Nucleus accumbens (tissue), 56 donors: Measurements from ENCODE around the gene RPS6KA1.

Experiments used
- DNase-seq, 56 donors: peaks; one replicate each; lab custom pipeline; 2025; lab: John Stamatoyannopoulos, UW

RPS6KA1 gene

GRCh38 chr1:26530895-26531598 is 1.5 kb downstream of the RPS6KA1 start:
- no peak for DNase-seq

DNA sequence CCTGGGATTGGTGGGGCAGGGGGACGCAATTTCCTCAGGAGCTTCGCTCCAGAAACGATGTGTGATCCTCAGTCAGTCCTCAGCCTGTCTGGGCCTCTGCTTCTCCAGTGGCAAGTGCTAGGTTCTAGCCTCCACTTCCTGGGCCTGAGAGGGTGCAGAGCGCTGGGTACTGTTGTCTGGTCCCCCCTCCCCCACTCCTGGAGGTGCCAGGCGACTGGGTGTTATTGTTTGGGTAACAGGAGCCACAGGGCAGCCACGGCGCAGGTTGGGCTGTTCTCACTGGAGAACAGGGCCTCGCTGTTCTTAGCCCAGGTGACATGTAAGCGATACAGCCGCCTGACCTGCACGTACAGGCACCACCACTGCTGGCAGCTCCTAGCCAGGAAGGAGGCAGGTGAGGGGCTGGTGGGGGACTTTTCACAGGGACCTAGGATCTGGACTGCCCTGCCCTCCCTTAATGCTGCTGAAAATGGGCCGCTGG is 2.1 kb downstream of the RPS6KA1 start:
- DNase-seq = no peak

DNA sequence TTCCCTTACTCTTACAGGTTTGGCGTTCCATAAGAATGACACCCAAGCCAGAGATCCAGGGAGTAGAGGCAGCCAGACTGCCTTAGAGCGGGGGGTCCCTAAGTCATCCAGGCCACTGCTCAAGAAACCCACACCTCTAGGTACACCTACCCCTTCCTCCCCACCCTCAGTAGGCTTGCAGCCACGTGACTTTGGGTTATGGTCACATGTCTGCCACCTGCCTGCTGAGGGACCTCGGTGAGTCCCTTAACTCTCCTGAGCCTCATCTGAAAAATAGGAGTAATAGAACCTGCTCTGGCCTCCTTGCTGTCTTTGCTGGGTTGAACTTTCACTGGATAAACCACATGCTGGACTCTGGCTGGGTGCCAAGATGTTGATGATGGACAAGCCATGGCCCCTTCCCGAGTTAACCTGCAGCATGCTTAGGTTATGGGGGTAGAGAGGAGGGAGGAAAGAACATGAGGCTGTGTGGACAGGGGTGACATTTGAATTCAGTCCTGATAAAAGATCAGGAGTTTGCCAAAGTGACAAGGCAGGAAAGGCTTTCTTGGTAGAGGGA is 4.5 kb downstream of the RPS6KA1 start:
- DNase-seq = peak in 1 of 56 donors; percentile 18

DNA sequence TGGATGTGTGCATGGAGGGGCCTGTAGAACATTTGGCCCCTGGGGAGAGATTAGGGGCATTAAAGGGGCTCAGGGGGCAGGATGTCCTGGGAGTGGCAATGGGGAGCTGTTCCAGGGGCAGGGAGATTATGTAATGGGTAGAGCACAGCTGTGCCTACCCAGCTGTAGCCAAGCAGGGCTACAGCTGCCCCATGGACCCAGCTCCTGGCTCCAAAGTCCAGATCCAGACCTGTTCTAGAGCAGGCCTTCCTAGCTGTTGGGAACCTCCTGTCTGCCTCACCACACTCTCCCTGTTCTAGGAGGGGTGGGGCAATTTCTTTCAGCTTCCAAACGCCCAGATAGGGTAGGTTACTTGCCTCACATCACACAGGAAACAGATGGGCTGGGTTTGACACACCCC is 5.6 kb downstream of the RPS6KA1 start:
- peak in 6 of 56 donors; percentile 13 to 31 (median 22) for DNase-seq

- DNase-seq = no peak
Measured at GRCh38 chr1:26536081-26536480, 6.5 kb downstream of the RPS6KA1 start.

GRCh38 chr1:26536521-26536920 is 7.0 kb downstream of the RPS6KA1 start:
- DNase-seq = no peak

GRCh38 chr1:26537951-26538352 is 8.4 kb downstream of the RPS6KA1 start:
- DNase-seq = peak in 28 of 56 donors; percentile 4 to 56 (median 28)

- peak in 14 of 56 donors; percentile 5 to 50 (median 24) for DNase-seq
Measured at GRCh38 chr1:26538480-26539412, 9.2 kb downstream of the RPS6KA1 start.

DNA sequence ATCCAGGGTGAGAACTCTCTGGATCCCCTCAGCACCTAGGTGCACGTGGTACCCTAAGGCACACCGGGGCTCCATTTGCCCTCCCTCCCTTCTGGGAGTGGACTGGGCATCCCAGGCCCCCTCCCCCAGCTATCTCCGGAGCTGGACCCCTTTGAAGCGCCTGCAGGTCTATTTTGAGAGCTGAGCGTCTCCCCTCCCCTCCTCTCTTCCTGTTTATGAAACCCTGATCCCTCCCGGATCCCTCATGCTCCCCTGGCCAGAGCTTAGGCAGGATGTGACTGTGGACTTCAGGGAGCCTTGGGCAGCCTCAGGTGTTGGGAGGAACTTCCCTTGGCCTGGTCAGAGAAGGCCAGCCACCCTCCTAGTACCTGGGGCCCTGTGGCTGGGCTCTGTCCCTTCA is 10.2 kb downstream of the RPS6KA1 start:
- DNase-seq = no peak

DNA sequence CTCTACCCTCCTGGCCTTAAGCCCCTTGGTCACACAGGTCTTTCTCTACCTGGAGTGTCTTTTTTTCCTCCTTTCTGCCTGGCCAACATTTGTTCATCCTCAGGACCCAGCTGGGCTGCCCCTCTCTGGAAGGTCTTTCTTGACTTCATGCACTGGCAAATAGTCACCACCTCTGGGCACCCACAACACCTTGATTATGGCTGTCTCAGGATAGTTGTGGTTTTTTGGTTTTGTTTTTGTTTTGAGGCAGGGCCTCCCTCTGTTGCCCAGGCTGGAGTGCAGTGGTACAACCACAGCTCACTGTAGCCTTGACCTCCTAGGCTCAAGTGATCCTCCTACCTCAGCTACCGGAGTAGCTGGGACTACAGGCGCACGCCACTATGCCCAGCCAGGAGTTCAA is 10.8 kb downstream of the RPS6KA1 start:
- DNase-seq = no peak

GRCh38 chr1:26541431-26541815 is 11.9 kb downstream of the RPS6KA1 start:
- peak in 1 of 56 donors; percentile 49 for DNase-seq

DNA sequence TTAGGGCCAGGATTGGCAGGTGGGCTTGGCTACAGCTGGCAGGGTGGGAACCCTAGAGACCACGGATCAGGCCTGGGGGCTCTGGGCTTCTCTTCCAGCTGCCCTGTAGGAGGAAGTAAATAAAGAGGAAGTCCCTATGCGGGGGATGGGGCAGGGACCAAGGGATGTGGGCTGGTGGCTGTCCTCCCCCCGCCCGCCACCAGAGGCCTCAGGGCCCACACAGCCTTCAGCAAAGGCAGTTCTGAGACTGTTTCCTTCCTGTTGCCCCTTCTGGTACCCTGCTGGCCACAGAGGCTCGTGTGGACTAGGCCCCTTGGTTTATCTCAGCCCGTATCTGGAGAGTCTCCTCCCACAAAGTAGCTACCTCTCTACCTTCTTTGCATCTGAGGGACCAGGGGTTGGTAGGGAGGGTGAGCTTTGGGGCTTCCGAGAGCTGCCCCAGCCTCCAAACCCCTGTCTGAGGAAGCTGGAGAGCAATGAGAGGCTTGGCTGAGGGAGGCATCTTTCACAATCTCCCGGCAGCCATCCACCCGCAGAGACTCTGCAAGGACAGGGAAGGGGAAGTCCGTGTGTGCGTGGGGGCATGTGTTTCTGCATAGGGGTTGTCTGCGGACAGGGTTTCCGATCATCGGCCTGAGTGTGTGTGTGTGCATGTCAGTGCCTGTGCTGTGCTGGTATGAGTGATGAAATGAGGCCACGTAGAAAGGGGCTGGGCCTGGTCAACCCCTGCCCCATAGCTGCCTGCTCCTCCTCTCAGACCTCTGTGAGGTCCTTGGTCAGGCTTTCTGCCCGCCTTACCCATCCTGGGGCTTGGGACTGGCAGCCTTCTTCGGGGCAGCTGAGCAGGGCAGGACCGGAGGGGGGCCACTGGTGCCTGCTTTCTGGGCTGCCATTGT is 12.5 kb downstream of the RPS6KA1 start:
- DNase-seq = peak in 46 of 56 donors; percentile 11 to 72 (median 50)

DNA sequence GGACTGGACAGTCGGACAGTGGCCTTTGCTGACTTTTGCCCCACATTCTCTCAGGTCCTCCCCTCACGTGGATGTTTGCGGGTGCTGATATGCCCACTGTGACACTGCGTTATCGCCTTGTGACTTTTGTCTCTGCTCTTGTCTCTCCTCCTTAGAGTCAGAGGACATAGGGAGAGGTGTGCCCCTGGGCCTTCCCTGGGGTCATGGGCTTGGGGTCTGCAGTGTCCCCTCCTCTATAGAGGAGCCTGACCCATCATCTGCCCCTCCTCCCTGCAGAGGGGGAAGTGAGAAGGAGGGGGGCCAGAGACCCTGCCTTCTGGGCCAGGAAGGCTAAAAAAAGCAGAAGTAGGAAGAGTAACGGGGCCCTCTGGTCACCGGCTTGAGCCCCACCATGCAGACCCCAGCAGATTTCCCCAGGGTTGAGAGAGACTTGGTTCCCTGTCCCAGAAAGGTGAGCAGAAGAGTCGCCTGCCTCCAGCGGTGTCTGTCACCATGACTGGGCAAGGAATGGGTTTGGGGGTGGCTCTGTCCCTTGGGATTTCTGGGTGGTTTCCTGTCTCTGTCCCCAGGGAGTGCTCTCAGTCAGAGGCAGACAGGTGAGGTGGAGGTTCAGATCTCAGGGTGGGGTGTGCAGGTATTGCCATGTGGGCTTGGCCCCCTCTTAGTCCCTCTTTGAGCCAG is 13.3 kb downstream of the RPS6KA1 start:
- DNase-seq = peak in 2 of 56 donors; percentile 20 to 42

- DNase-seq = no peak
Measured at GRCh38 chr1:26543462-26543861, 13.9 kb downstream of the RPS6KA1 start.

- no peak for DNase-seq
Measured at GRCh38 chr1:26544126-26544525, 14.6 kb downstream of the RPS6KA1 start.

DNA sequence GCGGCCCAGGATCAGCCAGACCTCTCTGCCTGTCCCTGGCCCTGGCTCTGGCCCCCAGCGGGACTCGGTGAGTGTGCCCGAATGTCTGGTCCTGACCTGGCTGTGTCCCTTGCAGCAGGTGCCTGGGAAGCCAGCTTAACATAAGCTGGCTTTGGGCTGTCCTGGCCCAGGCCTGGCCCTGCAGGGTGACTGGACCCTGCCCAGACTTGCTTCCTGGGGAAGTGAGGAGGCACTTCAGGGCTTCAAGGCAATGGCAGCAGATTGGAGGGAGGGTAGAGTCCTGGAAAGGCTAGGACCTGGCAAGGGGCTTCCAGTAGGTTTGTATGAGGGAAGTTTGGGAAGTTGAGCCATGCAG is 16.4 kb downstream of the RPS6KA1 start:
- DNase-seq = no peak

- DNase-seq = no peak
Measured at GRCh38 chr1:26546375-26546774, 16.8 kb downstream of the RPS6KA1 start.

DNA sequence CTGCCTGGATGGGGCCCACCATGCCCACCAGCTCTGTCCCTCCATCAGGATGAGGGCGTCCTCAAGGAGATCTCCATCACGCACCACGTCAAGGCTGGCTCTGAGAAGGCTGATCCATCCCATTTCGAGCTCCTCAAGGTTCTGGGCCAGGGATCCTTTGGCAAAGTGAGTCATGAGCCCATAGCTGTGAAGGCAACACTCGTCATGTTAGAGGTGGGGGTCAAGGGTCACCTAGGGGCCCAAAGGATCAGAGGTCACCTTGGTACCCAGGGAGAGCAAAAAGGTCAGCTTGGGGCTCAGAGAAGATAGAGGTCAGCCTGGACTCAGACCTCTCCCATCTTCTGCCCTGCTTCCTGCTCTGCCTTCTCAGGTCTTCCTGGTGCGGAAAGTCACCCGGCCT is 17.3 kb downstream of the RPS6KA1 start:
- DNase-seq = no peak

- no peak for DNase-seq
Measured at GRCh38 chr1:26548841-26549240, 19.3 kb downstream of the RPS6KA1 start.

DNA sequence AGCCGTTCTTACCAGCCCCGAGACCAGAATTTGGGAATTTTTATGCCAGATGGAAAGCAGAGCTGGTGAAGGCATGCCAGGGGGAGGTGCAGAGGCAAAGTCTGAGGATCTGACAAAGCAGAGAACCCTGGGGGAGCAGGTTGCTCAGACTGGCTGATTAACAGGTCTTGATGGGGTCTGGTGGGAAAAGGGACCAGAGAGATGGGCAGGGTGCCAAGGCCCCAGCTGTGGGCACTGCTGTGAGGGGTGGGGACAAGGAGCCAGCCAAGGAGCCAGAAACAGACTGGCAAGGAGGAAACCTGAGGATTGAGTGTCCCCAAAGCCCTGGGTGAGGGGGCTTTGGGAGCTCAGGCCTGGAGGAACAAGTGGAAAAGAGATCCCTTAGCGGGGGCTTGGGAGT is 21.4 kb downstream of the RPS6KA1 start:
- DNase-seq = no peak
